ENCODE results near the gene IL6R. TPM values are rescaled to one million over a fixed set of nuclear protein-coding genes. Genes with fewer than 3 reads are reported as not detected.

Gene IL6R
- total RNA-seq, 1 experiment from 2014 or later, result 13.8 TPM

DNA sequence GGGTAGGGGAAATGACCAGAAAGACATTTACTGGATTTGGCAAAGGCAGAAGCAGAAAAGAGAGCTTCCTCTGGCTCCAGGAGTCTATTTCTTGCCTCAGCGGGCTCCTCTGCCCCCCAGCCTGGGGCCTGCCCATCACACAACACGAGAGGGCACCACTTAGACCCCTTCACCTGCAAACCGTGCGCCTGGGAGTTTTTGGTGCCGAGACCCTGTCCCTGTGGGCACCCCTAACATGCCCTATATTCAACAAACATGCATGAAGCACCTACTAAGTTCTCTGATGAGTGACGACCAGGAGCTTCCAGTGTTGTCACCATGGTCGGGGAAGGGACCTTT, 18.8 kb downstream of the IL6R start:
- DNase-seq (ENCODE audit: low read depth), result no peak

GRCh38 chr1:154425172-154425571, 20.0 kb downstream of the IL6R start:
- DNase-seq (ENCODE audit: low read depth), result no peak

GRCh38 chr1:154427173-154428139, 22.3 kb downstream of the IL6R start:
- no peak for DNase-seq (ENCODE audit: low read depth)

DNA sequence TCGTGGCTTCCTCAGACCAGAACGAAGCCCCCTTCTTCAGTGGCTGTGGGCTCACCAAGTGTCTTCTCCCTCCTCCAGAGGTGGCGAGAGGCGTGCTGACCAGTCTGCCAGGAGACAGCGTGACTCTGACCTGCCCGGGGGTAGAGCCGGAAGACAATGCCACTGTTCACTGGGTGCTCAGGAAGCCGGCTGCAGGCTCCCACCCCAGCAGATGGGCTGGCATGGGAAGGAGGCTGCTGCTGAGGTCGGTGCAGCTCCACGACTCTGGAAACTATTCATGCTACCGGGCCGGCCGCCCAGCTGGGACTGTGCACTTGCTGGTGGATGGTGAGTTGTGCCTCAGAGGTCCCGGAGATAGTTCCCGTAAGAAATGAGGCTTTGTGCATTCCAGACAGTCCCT, 24.0 kb downstream of the IL6R start:
- no peak for DNase-seq (ENCODE audit: low read depth)

DNA sequence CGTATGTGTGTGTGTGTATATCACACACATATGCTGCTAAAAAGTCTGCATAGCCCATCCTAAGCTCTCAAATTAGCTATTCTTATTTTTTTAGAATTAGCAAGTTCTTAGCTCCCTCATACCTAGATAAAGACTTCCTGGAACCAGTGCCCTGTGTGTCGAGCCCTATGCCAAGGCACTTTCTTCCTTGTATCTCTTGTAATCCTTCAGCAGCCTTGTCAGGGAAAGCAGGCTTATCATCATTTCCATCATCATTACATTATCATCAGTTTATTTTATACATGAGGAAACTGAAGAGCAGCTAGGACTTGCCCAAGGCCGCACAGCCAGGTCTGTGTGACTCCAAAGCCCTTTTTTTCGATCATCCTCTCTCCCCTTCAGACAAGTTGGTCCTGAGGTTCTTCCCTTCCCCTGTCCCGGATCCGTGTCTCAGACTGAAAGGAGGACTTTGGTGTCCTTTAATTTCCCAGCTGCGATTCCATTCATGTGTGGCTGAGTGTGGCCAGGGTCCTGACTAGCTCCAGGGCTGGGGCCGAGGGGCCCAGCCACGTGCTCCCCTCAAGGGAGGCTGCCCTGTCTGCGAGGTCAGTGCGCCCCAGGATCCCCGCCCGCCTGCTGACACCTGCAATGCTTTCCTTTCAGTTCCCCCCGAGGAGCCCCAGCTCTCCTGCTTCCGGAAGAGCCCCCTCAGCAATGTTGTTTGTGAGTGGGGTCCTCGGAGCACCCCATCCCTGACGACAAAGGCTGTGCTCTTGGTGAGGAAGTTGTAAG, 24.9 kb downstream of the IL6R start:
- DNase-seq (ENCODE audit: low read depth), result no peak

DNA sequence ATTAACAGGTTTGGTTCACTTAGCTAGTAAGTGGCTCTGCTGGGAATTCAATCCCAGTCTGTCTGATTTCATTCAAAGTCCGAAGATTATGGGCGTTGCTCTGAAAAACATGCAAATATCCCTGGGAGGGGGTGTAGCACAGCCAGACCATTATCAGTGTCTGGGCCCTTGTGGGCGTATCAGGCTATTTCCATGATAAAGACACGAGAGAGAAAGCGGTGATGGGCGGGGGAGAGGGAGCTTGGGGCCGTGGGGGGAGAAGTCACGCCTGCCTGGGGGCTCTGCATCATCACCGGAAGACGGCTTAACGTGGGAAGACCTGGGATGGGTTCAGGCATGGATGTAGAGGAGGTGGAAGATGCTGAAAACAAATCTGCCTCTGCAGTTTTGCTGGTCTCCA, 25.8 kb downstream of the IL6R start:
- DNase-seq (ENCODE audit: low read depth), result no peak

DNA sequence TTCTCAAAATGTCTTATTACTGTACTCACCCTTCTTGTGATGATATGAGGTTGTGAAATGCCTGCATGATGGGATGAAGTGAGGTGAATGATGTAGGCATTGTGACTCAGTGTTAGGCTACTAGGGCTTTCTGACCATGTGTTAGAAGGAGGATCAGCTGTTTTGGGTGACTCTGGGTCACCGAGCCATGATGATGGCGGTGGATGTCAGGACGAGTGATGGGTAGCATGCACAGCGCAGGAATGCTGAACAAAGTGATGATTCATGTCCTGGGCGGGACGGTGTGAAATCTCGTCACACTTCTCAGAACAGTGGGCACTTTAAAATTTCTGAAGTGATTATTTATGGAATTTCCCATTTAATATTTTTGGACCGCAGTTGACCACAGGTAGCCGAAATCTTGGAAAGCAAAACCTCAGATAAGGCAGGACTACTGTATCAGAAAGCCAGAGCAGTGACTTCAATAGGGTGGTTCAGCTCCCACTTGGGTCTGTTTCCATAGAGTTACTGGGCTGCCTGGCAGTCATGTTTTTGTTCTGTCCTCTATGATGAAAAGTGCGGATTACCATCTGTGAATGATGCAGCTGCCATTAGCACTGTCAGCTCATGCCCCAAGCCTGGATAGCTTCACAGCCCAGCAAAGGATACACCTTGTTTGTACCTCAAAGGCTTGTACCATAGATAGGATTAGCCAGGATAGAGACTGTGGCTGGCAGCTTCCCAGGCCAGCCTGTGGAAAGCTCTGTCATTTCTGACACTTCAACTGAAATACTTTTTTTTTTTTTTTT, 26.6 kb downstream of the IL6R start:
- peak; percentile 97 for DNase-seq (ENCODE audit: low read depth)

GRCh38 chr1:154433161-154433764, 28.1 kb downstream of the IL6R start:
- DNase-seq (ENCODE audit: low read depth), result no peak

GRCh38 chr1:154434346-154435085, 29.4 kb downstream of the IL6R start:
- DNase-seq (ENCODE audit: low read depth), result no peak

GRCh38 chr1:154435599-154436200, 30.6 kb downstream of the IL6R start:
- DNase-seq (ENCODE audit: low read depth), result no peak

- no peak for DNase-seq (ENCODE audit: low read depth)
Measured at GRCh38 chr1:154436433-154436832, 31.3 kb downstream of the IL6R start.

GRCh38 chr1:154440036-154440804, 35.1 kb downstream of the IL6R start:
- DNase-seq (ENCODE audit: low read depth), result no peak

- no peak for DNase-seq (ENCODE audit: low read depth)
Measured at GRCh38 chr1:154441241-154441888, 36.2 kb downstream of the IL6R start.

DNA sequence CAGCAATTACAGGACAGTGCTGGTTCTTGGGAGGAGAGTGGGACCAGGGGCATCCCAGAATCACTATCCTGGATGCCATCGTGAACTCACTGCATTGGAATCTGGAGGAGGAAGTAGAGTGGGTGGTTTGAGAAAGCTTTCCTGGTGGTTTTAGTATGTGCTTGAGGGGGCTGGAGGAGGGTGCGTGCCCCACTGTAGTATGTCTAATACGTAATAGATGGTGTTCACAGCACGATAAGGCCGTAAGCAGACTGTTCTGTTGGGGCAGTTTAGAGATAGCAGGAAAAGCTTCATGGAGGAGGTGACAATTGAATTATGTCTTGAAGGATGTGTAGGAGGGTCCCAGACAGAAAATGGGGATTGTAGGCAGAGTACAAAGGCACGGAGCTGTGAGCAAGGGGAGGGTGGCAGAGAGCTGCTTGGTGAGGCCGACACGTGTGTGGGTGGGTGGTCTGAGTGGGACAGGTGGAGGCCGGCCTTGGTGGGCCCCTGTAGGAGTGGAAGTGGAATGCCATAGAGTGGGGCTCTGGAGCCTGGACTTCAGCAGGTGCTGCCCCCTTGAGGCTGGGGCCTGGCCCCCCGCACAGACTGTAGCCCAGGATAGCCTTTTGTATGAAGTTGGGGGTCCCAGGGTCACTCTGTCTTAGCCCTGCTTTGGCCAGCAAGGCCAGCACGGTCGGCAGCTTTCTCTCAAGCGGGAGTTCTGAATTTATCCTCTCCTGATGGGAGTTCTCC, 37.0 kb downstream of the IL6R start:
- peak; percentile 64 for DNase-seq (ENCODE audit: low read depth)

DNA sequence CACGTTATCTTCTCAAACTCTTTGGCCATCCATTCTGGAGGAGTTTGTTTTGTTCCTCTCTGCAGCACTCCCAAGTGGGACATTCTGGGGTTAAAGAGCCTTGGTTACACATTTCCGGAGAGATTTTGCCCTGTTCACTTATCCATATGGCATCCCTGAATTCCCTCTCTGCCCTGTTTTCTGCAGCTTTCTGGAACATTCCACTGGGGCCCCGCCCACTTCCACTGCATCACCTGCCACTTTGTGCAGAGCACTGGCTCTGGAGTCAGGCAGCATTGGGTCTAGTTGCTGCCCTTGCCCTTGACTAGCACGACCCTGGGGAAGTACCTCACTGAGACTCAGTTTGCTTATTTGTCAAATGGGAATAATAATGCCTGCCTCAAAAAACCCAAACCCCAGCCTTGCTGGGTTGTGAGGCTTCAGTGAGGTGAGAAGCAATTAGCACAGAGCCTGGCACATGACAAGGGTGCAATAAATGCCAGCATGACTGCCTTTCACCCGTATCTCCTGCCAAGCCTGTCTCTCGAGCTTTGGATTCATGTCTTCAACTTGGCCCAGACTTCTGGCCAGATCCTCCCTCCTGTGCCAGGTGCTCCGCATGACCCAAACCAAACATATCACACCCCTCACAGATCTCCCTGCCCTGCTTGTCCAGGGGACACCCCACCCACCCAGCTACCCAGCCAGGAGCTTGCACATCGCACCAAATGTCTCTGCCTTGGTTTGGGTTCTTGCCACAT, 38.3 kb downstream of the IL6R start:
- no peak for DNase-seq (ENCODE audit: low read depth)

DNA sequence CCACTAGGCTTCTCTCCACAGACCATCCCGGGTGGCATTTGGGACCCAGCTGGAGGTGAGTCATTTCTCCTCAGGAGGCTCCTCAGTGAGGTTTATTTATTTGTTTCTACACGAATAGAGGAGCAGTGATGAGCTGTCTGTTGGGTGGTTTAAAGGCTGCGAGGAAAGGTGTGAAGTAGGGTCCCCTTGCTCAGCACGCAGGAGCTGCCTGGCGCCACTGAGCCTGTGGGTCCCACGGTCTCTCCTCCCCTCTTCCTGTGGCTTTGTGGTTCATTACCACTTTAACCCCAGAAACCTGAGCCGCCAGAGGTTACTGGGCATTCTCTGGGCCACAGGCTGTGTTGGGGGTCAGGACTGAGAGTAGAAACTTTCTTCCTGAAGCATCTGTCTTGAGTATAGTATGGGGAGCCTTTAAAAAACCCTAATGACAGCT, 39.9 kb downstream of the IL6R start:
- DNase-seq (ENCODE audit: low read depth), result peak; percentile 84

GRCh38 chr1:154446292-154446691, 41.1 kb downstream of the IL6R start:
- DNase-seq (ENCODE audit: low read depth), result peak; percentile 45

All from HT1080 (cell line).